ENCODE results near the gene ZBTB7B.

DNA sequence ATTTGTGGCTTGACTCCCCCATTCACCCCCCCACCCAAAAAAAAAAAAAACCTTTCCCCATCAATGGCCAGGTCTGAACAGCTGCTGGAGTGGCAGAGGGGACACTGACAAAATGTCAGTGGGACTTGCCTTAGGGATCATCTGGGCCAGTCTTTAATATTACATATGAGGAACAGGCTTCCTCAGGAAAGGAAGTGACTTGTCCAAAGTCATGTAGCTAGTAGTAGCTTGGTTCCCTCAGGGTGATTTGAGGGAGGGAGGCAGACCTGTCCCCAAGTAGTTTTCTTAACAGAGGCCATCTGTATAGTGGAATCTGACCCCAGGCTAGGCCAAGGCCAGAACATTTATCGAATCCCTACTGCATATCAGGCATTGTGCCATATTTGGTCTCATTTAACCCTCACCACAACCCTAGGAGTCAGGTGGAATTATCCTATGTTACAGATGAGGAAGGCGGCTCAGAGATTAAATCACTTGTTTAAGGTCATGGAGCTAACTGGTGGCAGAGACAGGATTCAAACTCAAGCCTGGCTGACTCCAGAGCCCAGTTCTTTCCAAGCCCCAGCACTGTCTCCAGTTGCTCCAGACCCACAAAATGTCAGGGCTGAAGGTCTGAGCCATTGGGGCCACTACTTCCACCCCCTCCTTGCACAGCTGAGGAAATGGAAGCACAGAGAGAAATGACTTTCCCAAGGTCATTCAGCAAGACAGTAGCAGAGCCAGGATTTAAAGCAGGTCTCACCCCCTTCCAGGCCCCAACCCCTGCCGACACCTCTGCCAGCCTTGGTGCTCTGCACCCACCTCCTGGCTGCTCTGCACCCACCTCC lies 10.4 kb downstream of the ZBTB7B start:
- TF ChIP-seq, protein P1, sequence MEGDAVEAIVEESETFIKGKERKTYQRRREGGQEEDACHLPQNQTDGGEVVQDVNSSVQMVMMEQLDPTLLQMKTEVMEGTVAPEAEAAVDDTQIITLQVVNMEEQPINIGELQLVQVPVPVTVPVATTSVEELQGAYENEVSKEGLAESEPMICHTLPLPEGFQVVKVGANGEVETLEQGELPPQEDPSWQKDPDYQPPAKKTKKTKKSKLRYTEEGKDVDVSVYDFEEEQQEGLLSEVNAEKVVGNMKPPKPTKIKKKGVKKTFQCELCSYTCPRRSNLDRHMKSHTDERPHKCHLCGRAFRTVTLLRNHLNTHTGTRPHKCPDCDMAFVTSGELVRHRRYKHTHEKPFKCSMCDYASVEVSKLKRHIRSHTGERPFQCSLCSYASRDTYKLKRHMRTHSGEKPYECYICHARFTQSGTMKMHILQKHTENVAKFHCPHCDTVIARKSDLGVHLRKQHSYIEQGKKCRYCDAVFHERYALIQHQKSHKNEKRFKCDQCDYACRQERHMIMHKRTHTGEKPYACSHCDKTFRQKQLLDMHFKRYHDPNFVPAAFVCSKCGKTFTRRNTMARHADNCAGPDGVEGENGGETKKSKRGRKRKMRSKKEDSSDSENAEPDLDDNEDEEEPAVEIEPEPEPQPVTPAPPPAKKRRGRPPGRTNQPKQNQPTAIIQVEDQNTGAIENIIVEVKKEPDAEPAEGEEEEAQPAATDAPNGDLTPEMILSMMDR (IDR thresholded peaks at IDR 0.05), result no peak
- TF ChIP-seq POLR2A (IDR thresholded peaks at IDR 0.05), result no peak
- TF ChIP-seq EP300 (IDR thresholded peaks at IDR 0.05), result no peak
